GM18508 (cell line): Measurements from ENCODE around the gene BEX2.

ENCODE experiments used
- ATAC-seq: cut with Tn5 transposase; IDR thresholded peaks from one replicate; pipeline ENCODE4 v1.9.1; 2021; ENCODE audit warnings: moderate number of reproducible peaks; ENCODE audit not compliant: insufficient read depth, unreplicated experiment

BEX2 gene

DNA sequence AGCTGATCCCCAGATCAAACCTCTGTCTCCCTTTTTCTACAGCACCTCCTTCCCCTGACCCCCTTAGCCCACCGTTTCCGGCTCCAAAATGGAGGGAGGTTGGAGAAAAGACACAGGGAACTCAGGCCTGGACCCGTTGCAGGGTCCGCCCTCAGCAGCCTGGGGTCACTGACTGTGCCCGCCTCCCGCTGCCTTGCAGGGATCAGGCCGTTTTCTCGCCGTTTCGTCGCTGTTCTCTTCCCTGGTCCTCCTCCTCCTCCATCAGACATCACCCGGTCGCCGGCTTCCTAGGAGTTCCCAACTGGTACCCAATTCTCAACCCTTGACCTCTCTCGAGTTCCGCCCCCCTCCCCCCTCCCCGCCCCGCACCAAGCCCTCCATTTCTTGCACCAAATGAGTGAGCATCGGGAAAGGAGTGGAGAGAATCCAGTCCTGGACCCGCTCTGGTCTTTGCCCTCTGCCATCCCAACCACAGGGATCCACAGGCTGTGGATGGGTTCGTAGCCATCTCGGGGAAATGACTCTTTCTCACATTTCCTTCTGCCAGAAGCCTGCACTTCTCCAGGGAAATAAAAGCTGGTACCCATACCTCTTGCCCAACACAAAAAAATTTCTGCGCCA is 34.7 kb downstream of the BEX2 start:
- no peak for ATAC-seq

- no peak for ATAC-seq
Measured at GRCh38 chrX:103274284-103274683, 36.5 kb downstream of the BEX2 start.
